HAP-1 (cell line): Measurements from ENCODE around the gene HSD3B7.
"Not testable (repeated sequence)": the region's sequence is repeated elsewhere in the genome, so short reads cannot be mapped to it uniquely, and the experiment has no call there.

Experiments
- DNase-seq, 2 experiments: peaks; one replicate each; pipeline ENCODE4 v3.0.0-alpha.2; 2016 to 2020; ENCODE audit warnings: low spot score in 2 of 2
- H3K27me3 ChIP-seq: fragments of 250-450 bp; sonication (Bioruptor Pico); 2 replicates; pipeline ENCODE4 v1.5.1; 2020; ENCODE audit warnings: low read depth, mild to moderate bottlenecking, moderate library complexity
- H3K36me3 ChIP-seq: fragments of 250-450 bp; sonication (Bioruptor Pico); replicated peaks from 2 replicates; pipeline ENCODE4 v1.5.1; 2020; ENCODE audit warnings: mild to moderate bottlenecking
- H3K4me1 ChIP-seq: fragments of 250-450 bp; sonication (Bioruptor Pico); 2 replicates; pipeline ENCODE4 v1.5.1; 2020; ENCODE audit warnings: mild to moderate bottlenecking
- H3K4me3 ChIP-seq: fragments of 250-450 bp; sonication (Bioruptor Pico); 2 replicates; pipeline ENCODE4 v1.5.1; 2020; ENCODE audit warnings: mild to moderate bottlenecking, moderate library complexity
- H3K9me3 ChIP-seq: fragments of 250-450 bp; sonication (Bioruptor Pico); 2 replicates; pipeline ENCODE4 v1.5.1; 2020; ENCODE audit warnings: mild to moderate bottlenecking, moderate library complexity
- in situ Hi-C: fragments of 300-500 bp; cut with MboI; formaldehyde crosslinking; loops from 3 replicates; pipeline ENCODE4 v1.14.3; 2020; ENCODE audit warnings: low sequenced_read_pairs, inconsistent platforms, mixed read lengths

HSD3B7 gene

GRCh38 chr16:30984669-30985400 is at the start of gene HSD3B7:
HSD3B7 (plus strand) TSS chr16:30985207; CDS start chr16:30985659, 452 bp downstream.
- in situ Hi-C loops, result no loop called here
- DNase-seq, result peak; percentile 73 to 95
- Histone ChIP-seq H3K9me3 (no peaks in the 10 kb centered on the region), H3K4me1 (peaks cover 3% of the 10 kb centered on the region; the same call in 1 of the 2 replicates), H3K27me3 (no peaks in the 10 kb centered on the region), H3K4me3 (no peak within 1 kb of the TSS), H3K36me3 (peaks cover 30% of the 10 kb centered on the region)

GRCh38 chr16:30937692-30938091 is 47.3 kb upstream of the HSD3B7 start:
- in situ Hi-C loops, result no loop called here
- H3K4me3 ChIP-seq, result no peak overlapping the region
- peaks cover 37% of the 10 kb centered on the region for H3K36me3 ChIP-seq
- H3K9me3 ChIP-seq, result no peaks in the 10 kb centered on the region
- H3K27me3 ChIP-seq, result no peaks in the 10 kb centered on the region
- no peaks in the 10 kb centered on the region; the same call in 1 of the 2 replicates for H3K4me1 ChIP-seq
- no peak for DNase-seq

DNA sequence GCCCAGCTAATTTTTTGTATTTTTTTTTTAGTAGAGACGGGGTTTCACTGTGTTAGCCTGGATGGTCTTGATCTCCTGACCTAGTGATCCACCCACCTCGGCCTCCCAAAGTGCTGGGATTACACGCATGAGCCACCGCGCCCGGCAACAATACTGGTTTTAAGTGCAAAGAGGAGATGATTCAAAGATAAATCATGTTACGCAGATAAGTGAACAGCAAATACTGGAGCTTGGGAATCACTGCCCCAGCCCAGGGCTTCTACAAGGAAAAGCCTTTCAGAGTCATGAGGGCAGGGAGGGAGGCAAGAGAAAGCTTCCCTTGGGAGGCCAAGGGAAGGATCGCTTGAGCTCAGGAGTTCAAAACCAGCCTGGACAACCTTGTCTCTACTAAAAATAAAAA is 45.4 kb upstream of the HSD3B7 start:
- H3K27me3 ChIP-seq, H3K4me3 ChIP-seq, in situ Hi-C loops, H3K9me3 ChIP-seq, H3K4me1 ChIP-seq, DNase-seq: not testable (repeated sequence)
- peaks cover 43% of the 10 kb centered on the region for H3K36me3 ChIP-seq

DNA sequence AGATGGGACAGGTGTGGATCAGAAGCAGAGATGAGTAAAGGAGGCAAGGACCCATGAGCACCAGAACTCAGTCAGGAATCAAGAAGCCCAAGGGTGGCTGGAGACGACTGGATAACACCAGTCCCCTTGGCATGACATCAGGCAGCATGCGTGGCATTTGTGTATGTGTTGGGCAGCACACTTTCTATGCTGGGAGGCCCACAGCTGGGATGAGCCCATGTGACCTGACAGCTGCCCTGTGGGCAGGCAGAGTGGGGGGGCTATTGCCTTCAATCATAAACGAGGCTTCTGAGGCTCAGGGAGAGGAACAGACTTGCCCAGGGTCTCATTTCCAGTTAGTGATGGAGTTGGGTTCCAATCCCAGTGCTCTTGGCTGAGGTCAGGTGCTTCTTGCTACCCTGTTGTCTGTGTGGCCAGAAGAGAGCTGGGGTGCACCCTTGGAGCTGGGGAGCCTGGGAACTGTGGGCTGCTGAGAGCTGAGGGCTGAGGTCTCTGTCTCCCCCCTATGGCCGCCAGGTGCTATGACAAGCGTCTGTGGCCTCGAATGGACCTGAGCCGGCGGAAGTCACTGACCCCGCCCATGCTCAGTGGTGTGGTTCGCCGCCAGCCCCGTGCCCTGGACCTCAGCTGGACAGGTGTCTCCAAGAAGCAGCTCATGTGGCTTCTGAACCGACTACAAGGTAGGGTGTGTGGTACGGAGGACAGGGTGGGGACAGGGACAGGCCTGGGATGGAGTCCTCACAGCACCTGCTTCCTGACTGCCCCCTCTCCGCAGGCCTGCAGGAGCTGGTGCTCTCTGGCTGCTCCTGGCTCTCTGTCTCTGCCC is 43.2 kb upstream of the HSD3B7 start:
- Histone ChIP-seq H3K36me3 (peaks cover 42% of the 10 kb centered on the region), H3K9me3 (no peaks in the 10 kb centered on the region), H3K4me3 (no peak overlapping the region), H3K4me1 (no peaks in the 10 kb centered on the region; the same call in 1 of the 2 replicates), H3K27me3 (no peaks in the 10 kb centered on the region)
- peak; percentile 63 to 84 for DNase-seq
- in situ Hi-C loops, result no loop called here

GRCh38 chr16:30942426-30942806 is 42.6 kb upstream of the HSD3B7 start:
- no peaks in the 10 kb centered on the region for H3K27me3 ChIP-seq
- in situ Hi-C loops, result no loop called here
- H3K9me3 ChIP-seq, result no peaks in the 10 kb centered on the region
- no peaks in the 10 kb centered on the region; the same call in 1 of the 2 replicates for H3K4me1 ChIP-seq
- no peak for DNase-seq
- H3K4me3 ChIP-seq, result no peak overlapping the region
- peaks cover 36% of the 10 kb centered on the region for H3K36me3 ChIP-seq

DNA sequence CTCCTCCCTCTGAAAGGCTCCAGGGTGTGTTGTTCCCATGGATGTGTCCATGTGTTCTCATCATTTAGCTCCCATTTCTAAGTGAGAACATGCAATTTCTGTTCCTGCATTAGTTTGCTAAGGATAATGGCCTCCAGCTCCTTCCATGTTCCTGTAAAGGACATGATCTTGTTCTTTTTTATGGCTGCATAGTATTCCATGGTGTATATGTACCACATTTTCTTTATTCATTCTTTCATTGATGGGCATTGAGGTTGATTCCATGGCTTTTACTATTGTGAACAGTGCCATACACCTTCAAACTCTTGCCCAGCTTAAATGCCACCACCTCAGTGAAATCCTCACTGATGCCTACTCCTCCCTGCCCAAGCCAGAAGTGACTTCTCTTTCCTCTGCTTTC is 40.7 kb upstream of the HSD3B7 start:
- H3K4me3 ChIP-seq, result no peak overlapping the region
- in situ Hi-C loops, result no loop called here
- H3K36me3 ChIP-seq, result peaks cover 40% of the 10 kb centered on the region
- no peaks in the 10 kb centered on the region for H3K9me3 ChIP-seq
- DNase-seq, result no peak
- H3K27me3 ChIP-seq, result no peaks in the 10 kb centered on the region
- peaks cover 3% of the 10 kb centered on the region; the same call in 1 of the 2 replicates for H3K4me1 ChIP-seq

- Histone ChIP-seq H3K27me3 (no peaks in the 10 kb centered on the region), H3K9me3 (no peaks in the 10 kb centered on the region), H3K4me1 (peaks cover 9% of the 10 kb centered on the region; the same call in 1 of the 2 replicates), H3K36me3 (peaks cover 28% of the 10 kb centered on the region), H3K4me3 (no peak overlapping the region)
- no peak for DNase-seq
- in situ Hi-C loops, result no loop called here
These were observed 38.1 kb upstream of the HSD3B7 start for GRCh38 chr16:30946671-30947540.

DNA sequence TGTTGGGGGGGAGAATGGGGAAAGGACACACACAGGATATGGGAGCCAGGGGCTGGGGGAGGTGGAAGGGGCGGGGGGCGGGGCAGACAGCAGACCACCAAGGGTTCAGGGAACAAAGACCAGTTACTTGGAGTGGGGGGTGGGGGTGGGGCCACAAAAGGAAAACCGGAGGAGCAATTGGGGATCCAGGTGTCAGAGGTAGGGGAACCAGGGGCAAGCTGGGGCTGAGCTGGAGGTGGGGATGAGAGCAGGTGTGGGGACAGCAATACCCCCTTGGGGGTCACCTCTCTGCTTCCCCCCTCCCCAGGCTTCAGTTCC is 37.5 kb upstream of the HSD3B7 start:
- H3K27me3 ChIP-seq, result no peaks in the 10 kb centered on the region
- no peak overlapping the region for H3K4me3 ChIP-seq
- H3K9me3 ChIP-seq, result no peaks in the 10 kb centered on the region
- H3K4me1 ChIP-seq, result peaks cover 9% of the 10 kb centered on the region; the same call in 1 of the 2 replicates
- peaks cover 22% of the 10 kb centered on the region for H3K36me3 ChIP-seq
- in situ Hi-C loops, result no loop called here
- no peak for DNase-seq

DNA sequence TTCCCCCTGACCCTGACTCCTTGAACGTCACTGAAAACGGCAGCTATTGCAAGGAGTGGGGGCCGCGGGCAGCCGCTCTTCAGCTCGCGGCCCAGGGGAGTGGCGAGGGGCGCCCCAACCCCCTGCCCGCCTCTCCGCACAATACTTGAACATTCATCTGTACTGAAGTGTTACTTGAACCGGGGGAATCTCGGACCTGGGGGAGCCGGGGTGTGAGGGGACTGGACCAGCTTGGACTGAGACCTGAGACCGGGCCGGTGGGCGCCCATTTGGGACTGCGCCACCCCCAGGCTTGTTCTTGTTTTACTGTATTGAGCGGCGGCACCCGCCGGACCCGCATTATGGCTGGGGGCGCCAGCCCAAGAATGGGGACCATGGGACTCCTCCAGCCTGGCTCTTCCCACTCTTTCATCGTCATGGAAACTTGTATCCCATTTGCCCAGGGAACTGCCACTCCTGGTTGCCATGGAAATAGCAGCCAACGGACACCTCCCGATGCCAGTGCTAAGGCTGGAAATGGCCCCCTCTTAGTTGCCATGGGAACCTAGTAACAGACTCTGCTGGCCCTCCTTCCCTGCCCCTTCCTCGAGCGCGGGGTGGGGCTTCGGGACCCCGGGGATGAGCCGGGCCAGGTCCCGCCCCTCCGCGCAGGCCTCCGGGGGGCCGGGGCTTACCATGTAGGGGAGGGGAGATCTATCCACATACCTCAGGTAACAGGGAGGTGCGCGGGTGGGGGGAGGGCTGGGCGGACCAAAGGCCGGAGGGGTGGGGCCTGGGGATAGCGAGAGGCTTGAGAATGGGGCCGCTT is 36.9 kb upstream of the HSD3B7 start:
- Histone ChIP-seq H3K4me1 (peaks cover 9% of the 10 kb centered on the region; the same call in 1 of the 2 replicates), H3K27me3 (no peaks in the 10 kb centered on the region), H3K4me3 (peak overlapping the region; percentile 49), H3K9me3 (no peaks in the 10 kb centered on the region), H3K36me3 (peaks cover 17% of the 10 kb centered on the region)
- in situ Hi-C loops, result no loop called here
- peak; percentile 81 to 94 for DNase-seq

DNA sequence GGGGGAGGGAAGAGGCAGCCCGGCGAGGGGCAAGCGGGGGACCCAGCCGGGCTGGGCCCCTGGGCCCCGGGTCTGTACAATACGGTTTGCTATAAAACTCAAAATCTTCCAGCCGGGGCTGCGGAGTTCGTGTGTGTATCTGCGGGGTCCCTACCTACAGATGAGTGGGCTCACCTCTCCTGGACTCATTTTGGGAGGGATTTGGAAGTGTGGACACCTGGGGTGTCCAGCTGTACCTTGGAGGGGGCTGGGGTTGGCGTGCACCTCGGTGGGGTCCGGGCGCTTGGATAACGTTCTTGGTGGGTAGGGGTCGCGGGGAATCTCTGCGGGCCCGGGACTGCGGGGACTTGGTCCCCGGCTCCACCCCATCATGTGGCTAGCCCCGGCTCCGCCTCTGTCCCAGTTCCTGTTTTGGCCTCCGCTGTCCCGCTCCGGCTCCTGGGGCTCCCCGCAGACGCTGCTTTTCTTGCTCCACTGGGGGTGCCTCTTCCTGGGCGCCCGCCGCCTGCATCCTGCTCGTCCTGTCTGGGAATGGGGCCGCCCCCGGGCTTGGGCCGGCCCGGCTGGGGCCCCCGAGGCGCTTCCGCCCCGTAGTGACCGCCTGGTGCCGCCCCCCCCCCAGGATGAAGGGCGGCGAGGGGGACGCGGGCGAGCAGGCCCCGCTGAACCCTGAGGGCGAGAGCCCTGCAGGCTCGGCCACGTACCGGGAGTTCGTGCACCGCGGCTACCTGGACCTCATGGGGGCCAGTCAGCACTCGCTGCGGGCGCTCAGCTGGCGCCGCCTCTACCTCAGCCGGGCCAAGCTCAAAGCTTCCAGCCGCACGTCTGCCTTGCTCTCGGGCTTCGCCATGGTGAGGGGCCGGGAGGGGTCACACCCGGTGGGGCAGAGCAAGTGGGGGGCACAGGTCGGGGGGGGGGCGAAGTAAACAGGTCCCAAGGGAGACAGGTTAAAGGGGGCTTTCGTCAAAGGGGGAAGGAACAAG is 36.0 kb upstream of the HSD3B7 start, which contains the start of gene ORAI3:
Gene ORAI3, plus strand, starts transcription at position 402 of the 983 bp plus-strand sequence. Its CDS starts 222 bp downstream, at position 624.
- H3K4me3 ChIP-seq, result peak within 1 kb of the TSS; percentile 49
- H3K27me3 ChIP-seq, result no peaks in the 10 kb centered on the region
- peak in 1 of 2 experiments; percentile 78 for DNase-seq
- in situ Hi-C loops, result no loop called here
- no peaks in the 10 kb centered on the region for H3K9me3 ChIP-seq
- peaks cover 14% of the 10 kb centered on the region for H3K4me1 ChIP-seq
- H3K36me3 ChIP-seq, result peaks cover 13% of the 10 kb centered on the region

DNA sequence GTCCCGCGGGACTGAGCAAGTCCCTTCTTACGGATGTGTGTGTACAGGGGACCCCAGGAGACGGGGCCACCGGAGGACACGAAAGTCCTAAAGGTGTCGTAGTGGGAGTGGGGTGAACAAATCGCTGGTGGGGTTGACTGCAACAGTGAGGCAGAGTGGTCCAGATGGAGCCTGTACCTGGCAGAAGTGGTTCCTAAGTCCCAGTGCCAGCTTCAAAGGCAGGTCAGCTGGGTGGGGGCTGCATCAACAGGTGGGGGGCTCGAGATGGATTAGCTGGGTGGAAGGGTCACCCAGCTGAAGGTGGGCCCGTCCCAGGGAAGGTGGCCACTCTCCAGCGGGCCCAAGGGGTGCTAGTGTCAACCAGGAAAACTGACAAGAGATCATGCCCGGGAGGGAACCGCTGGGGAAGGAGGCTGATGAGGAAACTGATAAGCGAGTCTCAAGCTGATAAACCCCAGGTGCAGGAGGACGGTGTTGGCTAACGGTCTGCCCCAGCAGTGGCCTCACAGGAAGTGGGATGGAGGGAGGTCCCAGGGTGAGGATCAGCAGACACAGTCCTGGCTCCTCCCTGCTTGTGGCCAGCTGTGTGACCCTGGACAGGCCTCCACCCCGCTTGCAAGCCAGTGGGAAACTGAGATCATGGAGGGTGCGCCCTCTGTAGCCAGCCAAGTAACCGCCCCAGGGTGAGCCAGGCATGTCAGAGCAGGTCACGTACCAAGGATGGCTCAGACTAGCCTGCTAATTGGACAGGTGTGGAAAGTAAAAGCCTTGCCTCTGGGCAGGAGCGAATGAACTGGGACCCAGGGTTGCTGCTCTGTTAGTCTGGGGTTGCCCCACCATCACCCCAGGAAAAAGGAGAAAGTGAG is 35.1 kb upstream of the HSD3B7 start:
- peaks cover 14% of the 10 kb centered on the region for H3K4me1 ChIP-seq
- in situ Hi-C loops, result loop anchor here (25.0 kb wide), 1 partner anchor 762 kb away; a partner anchor contains a TSS

More for the DNA sequence above, 35.1 kb upstream of the HSD3B7 start:
- Histone ChIP-seq H3K9me3 (no peaks in the 10 kb centered on the region), H3K4me3 (peak overlapping the region; percentile 49), H3K36me3 (peaks cover 6% of the 10 kb centered on the region), H3K27me3 (no peaks in the 10 kb centered on the region)
- DNase-seq, result peak in 1 of 2 experiments; percentile 61
